ENCODE measurements around the gene PAX3.

DNA sequence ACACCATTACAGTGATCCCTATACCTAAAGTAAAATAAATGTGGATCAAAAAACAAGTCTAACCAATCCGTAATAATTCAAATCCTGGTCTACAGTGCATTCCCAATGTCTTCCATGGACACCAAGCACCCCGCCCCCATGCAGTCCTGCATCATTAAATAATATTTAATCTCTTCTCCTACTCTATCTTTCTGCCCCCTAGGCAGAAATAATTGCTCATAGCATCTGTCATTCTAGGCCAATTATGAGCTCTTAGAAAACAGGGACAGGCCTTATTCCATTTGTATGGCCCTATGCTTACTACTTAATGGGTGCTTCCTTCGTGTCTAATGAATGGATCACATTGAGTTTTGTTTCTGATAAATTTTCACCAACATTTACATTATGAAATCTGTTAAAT, 66.4 kb downstream of the PAX3 start:
- no peak for TF ChIP-seq POLR2A (IDR thresholded peaks at IDR 0.05)
- TF ChIP-seq, protein P1, sequence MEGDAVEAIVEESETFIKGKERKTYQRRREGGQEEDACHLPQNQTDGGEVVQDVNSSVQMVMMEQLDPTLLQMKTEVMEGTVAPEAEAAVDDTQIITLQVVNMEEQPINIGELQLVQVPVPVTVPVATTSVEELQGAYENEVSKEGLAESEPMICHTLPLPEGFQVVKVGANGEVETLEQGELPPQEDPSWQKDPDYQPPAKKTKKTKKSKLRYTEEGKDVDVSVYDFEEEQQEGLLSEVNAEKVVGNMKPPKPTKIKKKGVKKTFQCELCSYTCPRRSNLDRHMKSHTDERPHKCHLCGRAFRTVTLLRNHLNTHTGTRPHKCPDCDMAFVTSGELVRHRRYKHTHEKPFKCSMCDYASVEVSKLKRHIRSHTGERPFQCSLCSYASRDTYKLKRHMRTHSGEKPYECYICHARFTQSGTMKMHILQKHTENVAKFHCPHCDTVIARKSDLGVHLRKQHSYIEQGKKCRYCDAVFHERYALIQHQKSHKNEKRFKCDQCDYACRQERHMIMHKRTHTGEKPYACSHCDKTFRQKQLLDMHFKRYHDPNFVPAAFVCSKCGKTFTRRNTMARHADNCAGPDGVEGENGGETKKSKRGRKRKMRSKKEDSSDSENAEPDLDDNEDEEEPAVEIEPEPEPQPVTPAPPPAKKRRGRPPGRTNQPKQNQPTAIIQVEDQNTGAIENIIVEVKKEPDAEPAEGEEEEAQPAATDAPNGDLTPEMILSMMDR (IDR thresholded peaks at IDR 0.05) = no peak
